Large intestine (tissue), 3 donors: ENCODE measurements around the gene LRRC61. TPM values are rescaled to one million over a fixed set of nuclear protein-coding genes. Genes with fewer than 3 reads are reported as not detected.
"Not testable (repeated sequence)": the region's sequence is repeated elsewhere in the genome, so short reads cannot be mapped to it uniquely, and the experiment has no call there.

Experiments used
- DNase-seq, 2 donors: peaks; one replicate each; pipeline versions ENCODE4 v3.0.0 to v3.0.0-alpha.2; 2013
- H3K27ac ChIP-seq: one replicate; pipeline ENCODE4 v1.5.1; 2013; ENCODE audit warnings: low read length
- H3K27me3 ChIP-seq: 2 replicates; pipeline ENCODE4 v1.6.1; 2013; ENCODE audit warnings: low read length; ENCODE audit not compliant: control insufficient read depth, insufficient read depth
- H3K36me3 ChIP-seq: 2 replicates; pipeline ENCODE4 v1.6.1; 2013; ENCODE audit warnings: low read length; ENCODE audit not compliant: control insufficient read depth, insufficient read depth
- H3K4me1 ChIP-seq: one replicate; pipeline ENCODE4 v1.6.1; 2013; ENCODE audit warnings: low read length; ENCODE audit not compliant: control insufficient read depth, insufficient read depth
- H3K4me3 ChIP-seq: one replicate; pipeline ENCODE4 v1.5.1; 2013; ENCODE audit warnings: low read length
- H3K9me3 ChIP-seq: one replicate; pipeline ENCODE4 v1.6.1; 2013; ENCODE audit warnings: mild to moderate bottlenecking, low read depth, low read length, moderate library complexity; ENCODE audit not compliant: control insufficient read depth
- WGBS: methylation state at CpG from one replicate; pipeline ENCODE4 v1.1.5; 2013; ENCODE audit warnings: low lambda C conversion rate; ENCODE audit not compliant: insufficient coverage; 5-methylcytosine and 5-hydroxymethylcytosine counted together
- polyA plus RNA-seq: library from polyadenylated mRNA; unstranded; fragments of 120-200 nt; gene quantifications from one replicate; pipeline ENCODE4 v1.2.1, GENCODE V29; 2013

The LRRC61 gene
- polyA plus RNA-seq, 1 donor: 22.8 TPM

- H3K4me3 ChIP-seq: no peak overlapping the region
- no peak for DNase-seq
- no peaks in the 10 kb centered on the region for H3K36me3 ChIP-seq
- no peaks in the 10 kb centered on the region for H3K27me3 ChIP-seq
- no peaks in the 10 kb centered on the region for H3K9me3 ChIP-seq
- no CpG with 5 or more reads among the region's 3 CpGs for WGBS
- H3K27ac ChIP-seq: no peak overlapping the region
- H3K4me1 ChIP-seq: no peaks in the 10 kb centered on the region
Measured at GRCh38 chr7:150307129-150307528, 16.0 kb upstream of the LRRC61 start.

DNA sequence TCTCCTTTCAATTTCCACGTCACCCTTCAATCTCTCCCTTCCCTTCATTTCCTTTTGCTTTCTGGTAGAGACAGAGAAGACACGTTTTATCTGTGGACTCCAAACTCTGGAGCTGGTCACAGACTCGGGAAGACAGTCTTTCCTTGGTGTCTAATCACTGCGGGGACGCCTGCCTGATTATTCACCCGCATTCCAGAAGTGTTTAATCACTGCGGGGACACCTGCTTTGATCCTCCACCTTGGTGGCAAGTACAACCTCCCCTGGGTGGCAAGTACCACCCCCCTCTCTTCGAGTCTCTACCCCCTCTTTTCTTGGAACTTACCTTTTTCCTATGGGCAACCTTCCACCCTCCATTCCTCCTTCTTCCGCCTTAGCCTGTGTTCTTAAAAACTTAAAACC lies 15.3 kb upstream of the LRRC61 start:
- no peaks in the 10 kb centered on the region for H3K4me1 ChIP-seq
- no peaks in the 10 kb centered on the region for H3K9me3 ChIP-seq
- H3K27ac ChIP-seq: no peak overlapping the region
- H3K4me3 ChIP-seq: no peak overlapping the region
- no peak for DNase-seq
- 78% methylated on average over 3 of the region's 9 CpGs for WGBS
- no peaks in the 10 kb centered on the region for H3K27me3 ChIP-seq
- no peaks in the 10 kb centered on the region for H3K36me3 ChIP-seq

DNA sequence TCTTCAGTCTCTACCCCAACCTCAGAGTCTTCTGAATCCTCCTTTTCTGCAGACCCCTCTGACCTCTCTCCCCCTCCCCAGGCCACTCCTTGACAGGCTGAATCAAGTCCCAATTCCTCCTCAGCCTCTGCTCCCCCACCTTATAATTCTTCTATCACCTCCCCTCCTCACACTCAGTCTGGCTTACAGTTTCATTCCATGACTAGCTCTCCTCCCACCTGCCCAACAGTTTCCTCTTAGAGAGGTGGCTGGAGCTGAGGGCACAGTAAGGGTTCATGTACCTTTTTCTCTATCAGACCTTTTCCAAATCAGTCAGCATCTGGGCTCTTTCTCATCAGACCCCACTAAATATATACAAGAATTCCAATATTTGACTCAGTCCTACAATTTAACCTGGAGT lies 14.6 kb upstream of the LRRC61 start:
- H3K36me3 ChIP-seq: no peaks in the 10 kb centered on the region
- no peak for DNase-seq
- no peaks in the 10 kb centered on the region for H3K27me3 ChIP-seq
- H3K27ac ChIP-seq: no peak overlapping the region
- H3K4me1 ChIP-seq: no peaks in the 10 kb centered on the region
- no peak overlapping the region for H3K4me3 ChIP-seq
- H3K9me3 ChIP-seq: no peaks in the 10 kb centered on the region

DNA sequence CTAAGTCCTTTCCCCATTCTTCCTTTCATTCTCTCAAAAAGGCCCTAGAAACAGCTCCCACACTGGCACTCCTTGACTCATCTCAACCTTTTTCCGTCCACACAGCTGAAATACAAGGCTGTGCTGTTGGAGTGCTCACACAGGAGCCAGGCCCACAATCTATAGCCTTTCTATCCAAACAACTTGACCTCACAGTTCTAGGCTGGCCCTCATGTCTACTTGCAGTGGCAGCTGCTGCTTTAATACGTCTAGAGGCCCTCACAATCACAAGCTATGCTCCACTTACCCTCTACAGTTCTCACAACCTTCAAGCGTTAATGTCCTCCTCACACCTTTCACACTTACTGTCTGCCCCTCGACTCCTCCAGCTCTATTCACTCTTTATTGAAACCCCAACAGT lies 12.0 kb upstream of the LRRC61 start:
- Histone ChIP-seq H3K4me1 (no peaks in the 10 kb centered on the region), H3K27ac (no peak overlapping the region), H3K27me3 (no peaks in the 10 kb centered on the region), H3K36me3 (no peaks in the 10 kb centered on the region), H3K9me3 (no peaks in the 10 kb centered on the region), H3K4me3 (no peak overlapping the region)
- WGBS: 94% methylated on average over 2 of the region's 4 CpGs
- DNase-seq: no peak

- no peak for DNase-seq
- Histone ChIP-seq H3K36me3 (no peaks in the 10 kb centered on the region), H3K4me3 (no peak overlapping the region), H3K27ac (no peak overlapping the region), H3K4me1 (no peaks in the 10 kb centered on the region), H3K27me3 (no peaks in the 10 kb centered on the region), H3K9me3 (no peaks in the 10 kb centered on the region)
- WGBS: no CpG with 5 or more reads among the region's 5 CpGs
Measured at GRCh38 chr7:150311711-150312110, 11.4 kb upstream of the LRRC61 start.

- not testable (repeated sequence) for H3K4me1 ChIP-seq, H3K27me3 ChIP-seq, DNase-seq, H3K4me3 ChIP-seq, H3K9me3 ChIP-seq, H3K36me3 ChIP-seq, H3K27ac ChIP-seq
- 100% methylated on average over 1 of the region's 7 CpGs for WGBS
Measured at GRCh38 chr7:150312649-150313366, 10.3 kb upstream of the LRRC61 start.

GRCh38 chr7:150313367-150313809 lies 9.8 kb upstream of the LRRC61 start:
- no peak overlapping the region for H3K4me3 ChIP-seq
- no CpG with 5 or more reads among the region's 3 CpGs for WGBS
- H3K4me1 ChIP-seq: no peaks in the 10 kb centered on the region
- DNase-seq: no peak
- no peaks in the 10 kb centered on the region for H3K36me3 ChIP-seq
- no peaks in the 10 kb centered on the region for H3K9me3 ChIP-seq
- no peak overlapping the region for H3K27ac ChIP-seq
- H3K27me3 ChIP-seq: no peaks in the 10 kb centered on the region

DNA sequence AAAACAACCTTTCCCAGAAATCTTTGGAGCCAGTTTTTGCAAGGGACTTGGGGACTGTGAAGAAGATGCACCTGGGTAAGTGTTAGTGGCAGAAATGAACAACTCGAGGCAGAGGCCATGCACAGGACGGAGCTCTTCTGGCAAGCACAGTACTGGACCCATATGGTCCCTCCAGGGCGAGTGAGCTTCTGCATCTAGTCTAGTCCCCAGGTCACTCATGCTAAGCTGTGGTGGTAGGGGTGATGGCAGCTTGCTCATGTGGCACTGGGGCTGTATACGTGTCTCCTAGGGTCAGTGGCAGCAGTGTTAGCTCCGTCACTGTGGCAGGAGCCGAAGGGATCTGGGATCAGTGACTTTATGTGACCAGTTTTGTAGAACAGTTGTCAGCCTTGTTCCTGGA lies 9.3 kb upstream of the LRRC61 start:
- no peak for DNase-seq
- Histone ChIP-seq H3K27me3 (no peaks in the 10 kb centered on the region), H3K27ac (no peak overlapping the region), H3K4me3 (no peak overlapping the region), H3K36me3 (no peaks in the 10 kb centered on the region), H3K4me1 (no peaks in the 10 kb centered on the region), H3K9me3 (no peaks in the 10 kb centered on the region)
- no CpG with 5 or more reads among the region's 6 CpGs for WGBS

DNA sequence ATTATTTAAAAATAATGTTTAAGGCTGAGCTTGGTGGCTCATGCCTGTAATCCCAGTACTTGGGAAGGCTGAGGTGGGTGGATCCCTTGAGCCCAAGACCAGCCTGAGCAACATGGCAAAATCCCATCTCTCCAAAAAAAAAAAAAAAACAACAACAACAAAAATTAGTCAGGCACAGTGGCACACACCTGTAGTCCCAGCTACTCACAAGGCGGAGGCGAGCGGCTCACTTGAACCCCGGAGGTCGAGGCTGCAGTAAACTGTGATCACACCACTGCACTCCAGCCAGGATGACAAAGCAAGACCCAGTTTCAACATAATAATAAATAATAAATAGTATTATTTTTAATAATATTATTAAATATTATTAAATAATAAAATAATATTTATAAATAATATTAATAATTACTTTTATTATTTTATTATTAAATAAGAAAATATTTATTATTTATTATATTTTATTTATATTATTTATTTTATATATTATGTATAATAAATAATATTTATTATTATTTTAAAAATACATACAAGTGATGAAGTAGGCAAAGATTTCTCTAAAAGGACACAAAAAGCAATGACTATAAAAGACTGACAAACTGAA lies 8.4 kb upstream of the LRRC61 start:
- WGBS: no CpG with 5 or more reads among the region's 5 CpGs
- H3K27ac ChIP-seq: no peak overlapping the region
- no peaks in the 10 kb centered on the region for H3K9me3 ChIP-seq
- H3K36me3 ChIP-seq: no peaks in the 10 kb centered on the region
- DNase-seq: no peak
- H3K4me1 ChIP-seq: no peaks in the 10 kb centered on the region
- H3K4me3 ChIP-seq: no peak overlapping the region
- no peaks in the 10 kb centered on the region for H3K27me3 ChIP-seq

DNA sequence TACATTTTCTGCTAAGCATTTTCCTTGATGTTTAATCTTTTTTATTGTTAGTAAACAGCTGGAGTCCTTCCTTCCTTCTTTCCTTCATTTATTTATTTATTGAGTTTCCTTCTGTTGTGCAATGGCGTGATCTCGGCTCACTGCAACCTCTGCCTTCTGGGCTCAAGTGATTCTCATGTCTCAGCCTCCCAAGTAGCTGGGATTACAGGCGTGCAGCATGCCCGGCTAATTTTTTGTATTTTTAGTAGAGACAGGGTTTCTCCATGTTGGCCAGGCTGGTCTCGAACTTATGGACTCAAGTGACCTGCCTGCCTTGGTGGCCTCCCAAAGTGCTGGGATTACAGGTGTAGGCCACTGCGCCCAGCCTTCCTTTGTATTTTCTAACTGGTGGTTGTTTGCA lies 6.2 kb upstream of the LRRC61 start:
- not testable (repeated sequence) for H3K27ac ChIP-seq, DNase-seq, H3K27me3 ChIP-seq, H3K4me3 ChIP-seq, H3K36me3 ChIP-seq, H3K9me3 ChIP-seq, H3K4me1 ChIP-seq
- 60% methylated on average over 2 of the region's 6 CpGs for WGBS
